GM20431 (cell line): ENCODE results near the gene METTL9.
"Not testable (repeated sequence)": the region's sequence is repeated elsewhere in the genome, so short reads cannot be mapped to it uniquely, and the experiment has no call there.

Source experiments
- in situ Hi-C: fragments of 300-500 bp; cut with MseI, MboI; formaldehyde crosslinking; loops from one replicate; pipeline ENCODE4 v1.15.0; 2020; ENCODE audit warnings: low sequenced_read_pairs; ENCODE audit not compliant: unreplicated experiment

Gene METTL9

GRCh38 chr16:21651515-21651914 is 52.1 kb downstream of the METTL9 start:
- in situ Hi-C loops: loop anchor here (10.0 kb wide), 1 partner anchor 63 kb away; no protein-coding TSS in a partner anchor

- in situ Hi-C loops: loop anchor here (10.0 kb wide), 1 partner anchor 62 kb away; no protein-coding TSS in a partner anchor
These were observed 53.1 kb downstream of the METTL9 start, which contains the start of gene IGSF6 for GRCh38 chr16:21652453-21652852. Gene IGSF6 (minus strand): TSS chr16:21652608. CDS start chr16:21652598, 10 bp downstream.

- in situ Hi-C loops: loop anchor here (10.0 kb wide), 1 partner anchor 61 kb away; no protein-coding TSS in a partner anchor
These were observed 54.2 kb downstream of the METTL9 start for GRCh38 chr16:21653571-21653970.

- in situ Hi-C loops: loop anchor here (10.0 kb wide), 1 partner anchor 60 kb away; no protein-coding TSS in a partner anchor
These were observed 55.1 kb downstream of the METTL9 start for GRCh38 chr16:21654466-21654865.

GRCh38 chr16:21654881-21655280 is 55.5 kb downstream of the METTL9 start:
- in situ Hi-C loops: loop anchor here (10.0 kb wide), 1 partner anchor 60 kb away; no protein-coding TSS in a partner anchor

- in situ Hi-C loops: loop anchor here (10.0 kb wide), 1 partner anchor 58 kb away; no protein-coding TSS in a partner anchor
These were observed 57.7 kb downstream of the METTL9 start for GRCh38 chr16:21656795-21657768.

GRCh38 chr16:21659124-21659523 is 59.7 kb downstream of the METTL9 start:
- in situ Hi-C loops: loop anchor here (10.0 kb wide), 1 partner anchor 56 kb away; no protein-coding TSS in a partner anchor

- in situ Hi-C loops: no loop called here
These were observed 64.7 kb downstream of the METTL9 start, which contains the start of gene OTOA for GRCh38 chr16:21663889-21664647. Gene OTOA (plus strand): TSS chr16:21663968. CDS start chr16:21678515, 14,547 bp downstream.

- in situ Hi-C loops: no loop called here
These were observed 65.6 kb downstream of the METTL9 start for GRCh38 chr16:21664801-21665492.

- in situ Hi-C loops: no loop called here
These were observed 67.4 kb downstream of the METTL9 start for GRCh38 chr16:21666772-21667171.

- in situ Hi-C loops: no loop called here
These were observed 68.2 kb downstream of the METTL9 start for GRCh38 chr16:21667575-21667974.

- in situ Hi-C loops: no loop called here
These were observed 74.1 kb downstream of the METTL9 start for GRCh38 chr16:21673469-21673868.

- in situ Hi-C loops: not testable (repeated sequence)
These were observed 75.1 kb downstream of the METTL9 start for GRCh38 chr16:21674456-21674855.

- in situ Hi-C loops: not testable (repeated sequence)
These were observed 81.3 kb downstream of the METTL9 start for GRCh38 chr16:21680714-21681113.

- in situ Hi-C loops: no loop called here
These were observed 83.8 kb downstream of the METTL9 start for GRCh38 chr16:21683184-21683583.

GRCh38 chr16:21684199-21684598 is 84.8 kb downstream of the METTL9 start:
- in situ Hi-C loops: no loop called here

- in situ Hi-C loops: no loop called here
These were observed 85.7 kb downstream of the METTL9 start for GRCh38 chr16:21685034-21685455.

GRCh38 chr16:21689107-21689506 is 89.7 kb downstream of the METTL9 start:
- in situ Hi-C loops: no loop called here

GRCh38 chr16:21690967-21691366 is 91.6 kb downstream of the METTL9 start:
- in situ Hi-C loops: not testable (repeated sequence)

- in situ Hi-C loops: no loop called here
These were observed 95.2 kb downstream of the METTL9 start for GRCh38 chr16:21694609-21695008.
